ENCODE results near the gene CPZ. TPM values are rescaled to one million over a fixed set of nuclear protein-coding genes. Genes with fewer than 3 reads are reported as not detected.

The CPZ gene
- total RNA-seq, 1 experiment from 2014 or later, result 9.1 TPM

- H3K9me2 ChIP-seq (ENCODE audit: insufficient read depth), result no peaks in the 10 kb centered on the region
- no peak overlapping the region for H3K4me3 ChIP-seq
- peaks cover 6% of the 10 kb centered on the region; the same call in 1 of the 2 replicates for H3K4me1 ChIP-seq (replicated peaks; ENCODE audit: insufficient read depth)
- peak; percentile 81 for TF ChIP-seq CTCF (conservative IDR thresholded peaks at IDR 0.05)
- TF ChIP-seq EZH2 (IDR thresholded peaks at IDR 0.05; ENCODE audit: low read depth), result no peak
- H3K9me3 ChIP-seq (ENCODE audit: insufficient read depth, low read depth), result no peaks in the 10 kb centered on the region
- peak; percentile 54 to 64 for DNase-seq
- no peak overlapping the region for H3K27ac ChIP-seq
- no peaks in the 10 kb centered on the region for H3K27me3 ChIP-seq (ENCODE audit: insufficient read depth, low read depth)
- peaks cover 6% of the 10 kb centered on the region; the same call in 1 of the 2 replicates for H3F3A ChIP-seq (ENCODE audit: insufficient read depth, low read depth)
- no peak overlapping the region for H3K4me2 ChIP-seq
- H3K79me2 ChIP-seq (ENCODE audit: low read depth), result no peaks in the 10 kb centered on the region
- intact Hi-C loops (cut with micrococcal nuclease; ENCODE audit: unreplicated experiment), result loop anchor here (1.0 to 10.0 kb wide), 5 partner anchors 46 to 350 kb away; no protein-coding TSS in a partner anchor
- ChIA-PET POLR2A (ENCODE audit: unreplicated experiment) (no interaction called here), CTCF (interaction anchor here (0.6 to 0.7 kb wide), 2 partner anchors 34 to 122 kb away, joined by 3 read pairs; no protein-coding TSS in a partner anchor)
- H2AFZ ChIP-seq, result no peak overlapping the region
- no peaks in the 10 kb centered on the region for H4K20me1 ChIP-seq (ENCODE audit: insufficient read depth)
- no peaks in the 10 kb centered on the region for H3K36me3 ChIP-seq (ENCODE audit: low read depth)
- BruUV-seq (replicated peaks), result no TSS peak
Observed at GRCh38 chr4:8594097-8595038, 1.8 kb downstream of the CPZ start.

- Histone ChIP-seq H3K9me3 (ENCODE audit: insufficient read depth, low read depth) (no peaks in the 10 kb centered on the region), H3K4me1 (replicated peaks; ENCODE audit: insufficient read depth) (peaks cover 16% of the 10 kb centered on the region; the same call in 1 of the 2 replicates), H3K36me3 (ENCODE audit: low read depth) (no peaks in the 10 kb centered on the region), H3K4me2 (no peak overlapping the region), H3K79me2 (ENCODE audit: low read depth) (no peaks in the 10 kb centered on the region), H3F3A (ENCODE audit: insufficient read depth, low read depth) (peaks cover 8% of the 10 kb centered on the region; the same call in 1 of the 2 replicates), H3K27me3 (ENCODE audit: insufficient read depth, low read depth) (no peaks in the 10 kb centered on the region), H2AFZ (no peak overlapping the region), H3K4me3 (no peak overlapping the region), H3K9me2 (ENCODE audit: insufficient read depth) (no peaks in the 10 kb centered on the region), H3K27ac (no peak overlapping the region), H4K20me1 (ENCODE audit: insufficient read depth) (no peaks in the 10 kb centered on the region)
- intact Hi-C loops (cut with micrococcal nuclease; ENCODE audit: unreplicated experiment), result loop anchor here (2.0 to 10.0 kb wide), 2 partner anchors 57 to 351 kb away; no protein-coding TSS in a partner anchor
- no peak for DNase-seq
- TF ChIP-seq CTCF (conservative IDR thresholded peaks at IDR 0.05) (no peak), EZH2 (IDR thresholded peaks at IDR 0.05; ENCODE audit: low read depth) (no peak)
- ChIA-PET CTCF (interaction anchor here (0.6 to 0.7 kb wide), 2 partner anchors 35 to 123 kb away, joined by 3 read pairs; no protein-coding TSS in a partner anchor), POLR2A (ENCODE audit: unreplicated experiment) (no interaction called here)
- BruUV-seq (replicated peaks), result no TSS peak
Observed at GRCh38 chr4:8595237-8596087, 2.9 kb downstream of the CPZ start.

GRCh38 chr4:8596891-8597290 lies 4.3 kb downstream of the CPZ start:
- H3K27me3 ChIP-seq (ENCODE audit: insufficient read depth, low read depth), result no peaks in the 10 kb centered on the region
- H4K20me1 ChIP-seq (ENCODE audit: insufficient read depth), result no peaks in the 10 kb centered on the region
- H2AFZ ChIP-seq, result no peak overlapping the region
- ChIA-PET CTCF (no interaction called here), POLR2A (ENCODE audit: unreplicated experiment) (interaction anchor here (0.6 kb wide), 1 partner anchor 41 kb away, joined by 13 read pairs; no protein-coding TSS in a partner anchor)
- intact Hi-C loops (cut with micrococcal nuclease; ENCODE audit: unreplicated experiment), result loop anchor here (10.0 kb wide), 1 partner anchor 352 kb away; no protein-coding TSS in a partner anchor
- BruUV-seq (replicated peaks), result no TSS peak
- H3K4me3 ChIP-seq, result no peak overlapping the region
- H3K4me2 ChIP-seq, result no peak overlapping the region
- no peak overlapping the region for H3K27ac ChIP-seq
- no peaks in the 10 kb centered on the region for H3K79me2 ChIP-seq (ENCODE audit: low read depth)
- no peaks in the 10 kb centered on the region for H3K9me2 ChIP-seq (ENCODE audit: insufficient read depth)
- H3F3A ChIP-seq (ENCODE audit: insufficient read depth, low read depth), result peaks cover 8% of the 10 kb centered on the region; the same call in 1 of the 2 replicates
- no peaks in the 10 kb centered on the region for H3K36me3 ChIP-seq (ENCODE audit: low read depth)
- no peaks in the 10 kb centered on the region for H3K9me3 ChIP-seq (ENCODE audit: insufficient read depth, low read depth)
- DNase-seq, result no peak
- no peak for TF ChIP-seq CTCF (conservative IDR thresholded peaks at IDR 0.05)
- no peak for TF ChIP-seq EZH2 (IDR thresholded peaks at IDR 0.05; ENCODE audit: low read depth)
- H3K4me1 ChIP-seq (replicated peaks; ENCODE audit: insufficient read depth), result peaks cover 16% of the 10 kb centered on the region; the same call in 1 of the 2 replicates
